GM12874 (cell line): ENCODE results near the gene TMTC2.

Experiments
- TF ChIP-seq, protein P1 (sequence below): IDR thresholded peaks from 2 replicates; pipeline ENCODE4 v1.5.1; 2011; ENCODE audit warnings: low read depth, mild to moderate bottlenecking, control low read depth, low read length, moderate library complexity; ENCODE audit not compliant: insufficient read depth

TMTC2 gene

DNA sequence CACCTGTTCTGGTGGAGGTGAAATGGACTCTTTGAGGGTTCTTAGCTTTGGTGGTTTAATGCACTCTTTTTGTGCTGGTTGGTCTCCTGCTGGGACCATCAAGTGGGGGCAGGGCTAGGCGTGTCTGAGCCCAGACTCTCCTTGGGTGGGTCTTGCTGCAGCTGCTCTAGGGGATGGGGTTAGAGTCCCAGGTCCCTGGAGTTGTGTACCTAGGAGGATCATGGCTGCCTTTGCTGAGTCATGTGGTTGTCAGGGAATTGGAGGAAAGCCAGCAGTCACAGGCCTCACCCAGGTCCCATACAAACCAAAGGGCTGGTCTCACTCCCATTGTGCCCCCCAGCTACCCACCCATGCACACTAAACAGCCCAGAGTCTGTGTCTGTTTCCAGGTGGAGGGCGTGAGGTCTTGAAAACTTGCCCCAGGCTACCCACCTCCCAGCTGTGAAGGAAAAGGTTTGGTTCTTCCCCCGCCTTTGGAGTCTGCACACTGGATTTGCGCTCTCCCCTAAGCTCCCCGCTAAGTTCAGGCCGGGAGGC lies 387.7 kb downstream of the TMTC2 start:
- TF ChIP-seq, protein P1, sequence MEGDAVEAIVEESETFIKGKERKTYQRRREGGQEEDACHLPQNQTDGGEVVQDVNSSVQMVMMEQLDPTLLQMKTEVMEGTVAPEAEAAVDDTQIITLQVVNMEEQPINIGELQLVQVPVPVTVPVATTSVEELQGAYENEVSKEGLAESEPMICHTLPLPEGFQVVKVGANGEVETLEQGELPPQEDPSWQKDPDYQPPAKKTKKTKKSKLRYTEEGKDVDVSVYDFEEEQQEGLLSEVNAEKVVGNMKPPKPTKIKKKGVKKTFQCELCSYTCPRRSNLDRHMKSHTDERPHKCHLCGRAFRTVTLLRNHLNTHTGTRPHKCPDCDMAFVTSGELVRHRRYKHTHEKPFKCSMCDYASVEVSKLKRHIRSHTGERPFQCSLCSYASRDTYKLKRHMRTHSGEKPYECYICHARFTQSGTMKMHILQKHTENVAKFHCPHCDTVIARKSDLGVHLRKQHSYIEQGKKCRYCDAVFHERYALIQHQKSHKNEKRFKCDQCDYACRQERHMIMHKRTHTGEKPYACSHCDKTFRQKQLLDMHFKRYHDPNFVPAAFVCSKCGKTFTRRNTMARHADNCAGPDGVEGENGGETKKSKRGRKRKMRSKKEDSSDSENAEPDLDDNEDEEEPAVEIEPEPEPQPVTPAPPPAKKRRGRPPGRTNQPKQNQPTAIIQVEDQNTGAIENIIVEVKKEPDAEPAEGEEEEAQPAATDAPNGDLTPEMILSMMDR: no peak

DNA sequence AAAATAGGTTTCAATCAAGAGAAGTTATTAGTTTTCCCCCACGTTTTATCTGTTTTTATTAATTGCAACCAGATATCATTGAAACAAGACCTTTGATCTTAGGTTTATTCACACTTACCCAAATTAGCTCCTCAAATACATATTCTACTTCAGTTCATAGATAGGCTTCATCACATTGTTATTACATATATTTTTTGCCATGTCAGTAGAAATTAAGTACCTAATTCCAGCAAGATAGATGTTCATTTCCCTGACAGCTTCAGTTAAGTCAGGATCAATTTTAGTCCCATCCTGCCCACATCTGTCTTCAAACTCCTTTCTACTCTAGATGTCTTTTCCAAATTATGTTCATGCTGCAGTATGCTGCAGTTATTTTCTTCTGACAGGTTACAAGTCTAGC lies 388.8 kb downstream of the TMTC2 start:
- TF ChIP-seq, protein P1: no peak

DNA sequence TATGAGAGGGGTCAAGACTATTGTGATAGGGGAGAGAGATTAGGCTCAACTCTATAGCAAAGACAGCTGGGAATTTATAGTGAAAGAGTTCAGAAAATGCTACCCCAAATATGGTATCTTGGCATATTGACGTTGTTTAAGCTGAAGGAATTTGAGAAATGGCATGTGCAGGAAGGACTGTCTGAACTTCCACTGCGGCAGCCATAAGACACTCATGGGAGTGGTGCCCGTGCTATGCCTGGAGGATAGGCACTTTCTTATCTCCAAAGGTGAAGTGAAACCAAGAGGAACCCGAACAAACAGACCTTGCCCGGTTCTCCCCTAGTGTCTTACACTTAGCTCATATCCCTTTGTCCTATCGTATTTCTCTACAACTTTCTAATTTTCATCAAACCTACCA lies 390.3 kb downstream of the TMTC2 start:
- TF ChIP-seq, protein P1: no peak

DNA sequence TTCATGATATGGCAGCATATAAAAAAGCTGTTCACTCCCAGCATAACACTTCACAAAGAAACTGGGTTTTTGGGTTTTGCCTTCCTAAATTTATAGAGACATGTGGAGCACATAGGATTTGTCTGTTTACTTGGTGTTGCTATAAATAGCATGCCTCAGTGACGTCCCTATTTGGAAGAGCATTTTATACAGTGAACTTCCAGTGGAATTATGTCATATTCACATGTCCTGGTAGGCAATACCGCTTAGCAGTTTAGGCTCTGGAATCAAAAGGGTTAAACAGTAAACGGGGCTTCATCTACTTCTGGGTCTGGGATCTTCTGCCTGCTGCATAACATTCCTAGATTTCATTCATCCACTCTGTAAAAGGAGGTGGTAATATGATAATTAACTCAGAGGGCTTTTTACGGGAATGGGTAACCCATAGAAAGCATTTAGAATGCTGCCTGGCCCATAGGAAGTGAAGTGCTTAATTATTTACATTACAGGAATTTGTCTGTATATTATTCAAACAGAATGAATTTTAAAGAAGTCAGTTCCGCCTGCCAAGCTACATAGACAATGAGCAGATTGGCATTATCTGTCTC lies 396.1 kb downstream of the TMTC2 start:
- TF ChIP-seq, protein P1: no peak

DNA sequence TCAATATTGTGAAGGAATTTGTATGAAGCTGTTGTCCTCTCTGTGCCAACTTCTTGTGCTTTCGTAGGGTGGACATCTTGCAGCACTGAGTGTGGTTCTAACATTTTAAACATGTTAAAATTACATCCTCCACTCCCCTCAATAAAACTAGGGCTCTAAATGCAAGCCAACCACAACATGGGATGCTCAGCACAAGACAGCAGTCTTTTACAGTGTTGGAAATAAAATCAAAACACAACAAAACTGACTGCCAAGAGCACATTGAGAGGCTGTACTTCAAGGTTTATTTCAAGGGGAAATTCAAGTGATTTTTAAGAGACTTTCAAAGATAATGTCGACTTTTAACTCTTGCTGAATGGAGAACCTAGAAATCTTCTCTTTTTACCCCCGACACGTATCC lies 396.9 kb downstream of the TMTC2 start:
- TF ChIP-seq, protein P1: no peak

DNA sequence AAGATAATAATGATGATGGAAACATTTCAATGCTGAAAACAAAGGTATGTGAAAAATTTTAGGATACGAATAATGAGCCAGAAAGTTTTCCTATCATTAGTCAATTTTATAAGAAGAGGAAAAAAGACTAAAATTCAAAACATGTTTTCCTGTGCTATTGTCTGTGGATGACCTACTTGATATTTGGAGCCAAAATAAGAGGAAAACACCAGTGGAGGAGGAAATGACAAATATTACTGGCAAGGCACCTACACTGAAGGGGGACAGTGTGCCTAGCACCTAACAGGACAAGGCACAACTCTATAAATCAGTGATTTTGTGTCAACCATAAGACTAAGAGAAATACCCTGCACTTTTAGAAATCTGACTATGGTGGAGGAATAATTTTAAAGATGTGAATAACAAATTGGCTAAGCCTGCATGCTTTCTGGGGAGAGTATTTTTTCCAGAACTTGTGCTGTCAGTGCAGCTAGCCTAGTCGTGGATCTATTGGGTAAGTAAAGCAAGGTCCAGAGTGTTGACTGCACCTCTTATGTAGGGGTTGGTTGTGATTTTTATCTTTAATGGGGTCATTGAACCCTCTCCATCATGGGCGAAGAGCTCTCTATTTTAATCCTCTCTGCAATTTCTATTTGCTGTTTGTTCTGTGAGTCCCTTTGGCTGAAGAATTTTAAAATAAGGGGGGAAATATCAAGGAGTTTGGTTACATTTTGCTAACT lies 398.0 kb downstream of the TMTC2 start:
- TF ChIP-seq, protein P1: no peak

DNA sequence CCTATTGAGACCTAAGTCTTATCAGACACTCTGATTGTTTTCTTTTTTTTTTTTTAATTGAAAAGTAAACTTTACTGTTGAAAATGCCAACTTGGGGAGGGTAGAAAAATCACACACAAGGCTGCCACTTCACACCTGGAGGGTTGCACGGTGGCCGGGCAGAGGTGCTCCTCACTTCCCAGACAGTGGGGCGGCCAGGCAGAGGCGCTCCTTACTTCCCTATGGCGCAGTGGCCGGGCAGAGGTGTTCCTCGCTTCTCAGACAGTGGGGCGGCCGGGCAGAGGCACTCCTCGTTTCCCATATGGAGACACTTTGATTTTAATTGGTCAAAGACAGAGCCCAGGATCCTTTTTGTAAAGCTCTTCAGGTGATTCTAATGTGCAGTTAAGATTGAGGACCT lies 399.3 kb downstream of the TMTC2 start:
- TF ChIP-seq, protein P1: no peak
